Measurements from ENCODE around the gene HDGFL3.
A peak's percentile ranks its signal among the peaks of the same experiment; 100 is the strongest.

HDGFL3 gene

GRCh38 chr15:83119968-83120581 is 87.5 kb downstream of the HDGFL3 start:
- no peak for DNase-seq

- no peak for DNase-seq
Observed at GRCh38 chr15:83118968-83119367, 88.7 kb downstream of the HDGFL3 start.

- no peak for DNase-seq
Observed at GRCh38 chr15:83118291-83118827, 89.3 kb downstream of the HDGFL3 start.

GRCh38 chr15:83115831-83116565 is 91.6 kb downstream of the HDGFL3 start:
- no peak for DNase-seq

- DNase-seq: no peak
Observed at GRCh38 chr15:83115410-83115809, 92.2 kb downstream of the HDGFL3 start.

GRCh38 chr15:83114856-83115255 is 92.8 kb downstream of the HDGFL3 start:
- DNase-seq: no peak

- DNase-seq: no peak
Observed at GRCh38 chr15:83113881-83114674, 93.5 kb downstream of the HDGFL3 start.

GRCh38 chr15:83112956-83113299 is 94.7 kb downstream of the HDGFL3 start:
- no peak for DNase-seq

- DNase-seq: no peak
Observed at GRCh38 chr15:83112233-83112955, 95.2 kb downstream of the HDGFL3 start.

- DNase-seq: no peak
Observed at GRCh38 chr15:83111149-83111548, 96.5 kb downstream of the HDGFL3 start.

GRCh38 chr15:83110381-83110780 is 97.2 kb downstream of the HDGFL3 start:
- DNase-seq: no peak

GRCh38 chr15:83109532-83109931 is 98.1 kb downstream of the HDGFL3 start:
- DNase-seq: no peak

GRCh38 chr15:83108266-83109219 is 99.1 kb downstream of the HDGFL3 start:
- peak; percentile 17 to 77 for DNase-seq

- no peak for DNase-seq
Observed at GRCh38 chr15:83107841-83108181, 99.8 kb downstream of the HDGFL3 start.

- DNase-seq: peak; percentile 3 to 6
Observed at GRCh38 chr15:83106994-83107840, 100.4 kb downstream of the HDGFL3 start, which contains the start of gene TM6SF1. Gene TM6SF1, plus strand, starts transcription at chr15:83107645. Its CDS starts 36 bp downstream, at chr15:83107681.

- DNase-seq: no peak
Observed at GRCh38 chr15:83105440-83105839, 102.2 kb downstream of the HDGFL3 start.

- no peak for DNase-seq
Observed at GRCh38 chr15:83104141-83104540, 103.5 kb downstream of the HDGFL3 start.

GRCh38 chr15:83102346-83102745 is 105.3 kb downstream of the HDGFL3 start:
- no peak for DNase-seq

GRCh38 chr15:83100097-83100646 is 107.5 kb downstream of the HDGFL3 start:
- no peak for DNase-seq

GRCh38 chr15:83099290-83099689 is 108.3 kb downstream of the HDGFL3 start:
- no peak for DNase-seq
